LNCaP clone FGC (cell line): ENCODE measurements around the gene ATP2A3.

ENCODE experiments used
- DNase-seq: peaks from one replicate; pipeline ENCODE4 v3.0.0-alpha.2; 2011; ENCODE audit warnings: low read depth
- H3K4me3 ChIP-seq: 2 replicates; pipeline ENCODE4 v1.5.1; 2011; ENCODE audit warnings: mild to moderate bottlenecking, low read depth, low read length, control low read depth
- TF ChIP-seq, protein P1 (sequence below): IDR thresholded peaks from 2 replicates; pipeline ENCODE4 v1.5.1; 2012; ENCODE audit warnings: mild to moderate bottlenecking; ENCODE audit not compliant: control insufficient read depth, insufficient read depth; ENCODE audit errors: extremely low read depth

ATP2A3 gene

DNA sequence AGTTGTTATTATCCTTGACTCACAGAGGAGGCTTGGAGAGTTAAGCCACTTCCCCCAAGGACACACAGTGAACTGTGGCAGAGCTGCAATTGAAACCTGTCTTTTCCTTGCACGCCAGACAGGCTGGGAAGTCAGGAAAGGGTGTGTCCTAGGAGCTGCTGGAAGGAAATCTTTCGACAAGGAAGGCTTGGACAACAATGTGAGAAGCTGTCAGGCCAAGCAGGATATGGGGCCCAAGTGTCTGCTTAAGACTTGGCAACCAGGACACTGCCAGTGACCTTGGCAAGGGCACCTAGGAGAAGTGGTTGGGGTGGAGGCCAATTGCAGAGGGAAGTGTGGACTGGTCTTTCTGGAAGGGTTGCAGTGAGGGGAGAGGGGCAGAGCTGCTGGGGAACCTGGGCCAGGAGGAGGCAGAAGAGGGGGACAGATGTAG is 69.3 kb downstream of the ATP2A3 start:
- H3K4me3 ChIP-seq = no peak overlapping the region
- TF ChIP-seq, protein P1, sequence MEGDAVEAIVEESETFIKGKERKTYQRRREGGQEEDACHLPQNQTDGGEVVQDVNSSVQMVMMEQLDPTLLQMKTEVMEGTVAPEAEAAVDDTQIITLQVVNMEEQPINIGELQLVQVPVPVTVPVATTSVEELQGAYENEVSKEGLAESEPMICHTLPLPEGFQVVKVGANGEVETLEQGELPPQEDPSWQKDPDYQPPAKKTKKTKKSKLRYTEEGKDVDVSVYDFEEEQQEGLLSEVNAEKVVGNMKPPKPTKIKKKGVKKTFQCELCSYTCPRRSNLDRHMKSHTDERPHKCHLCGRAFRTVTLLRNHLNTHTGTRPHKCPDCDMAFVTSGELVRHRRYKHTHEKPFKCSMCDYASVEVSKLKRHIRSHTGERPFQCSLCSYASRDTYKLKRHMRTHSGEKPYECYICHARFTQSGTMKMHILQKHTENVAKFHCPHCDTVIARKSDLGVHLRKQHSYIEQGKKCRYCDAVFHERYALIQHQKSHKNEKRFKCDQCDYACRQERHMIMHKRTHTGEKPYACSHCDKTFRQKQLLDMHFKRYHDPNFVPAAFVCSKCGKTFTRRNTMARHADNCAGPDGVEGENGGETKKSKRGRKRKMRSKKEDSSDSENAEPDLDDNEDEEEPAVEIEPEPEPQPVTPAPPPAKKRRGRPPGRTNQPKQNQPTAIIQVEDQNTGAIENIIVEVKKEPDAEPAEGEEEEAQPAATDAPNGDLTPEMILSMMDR = no peak
- peak; percentile 97 for DNase-seq

DNA sequence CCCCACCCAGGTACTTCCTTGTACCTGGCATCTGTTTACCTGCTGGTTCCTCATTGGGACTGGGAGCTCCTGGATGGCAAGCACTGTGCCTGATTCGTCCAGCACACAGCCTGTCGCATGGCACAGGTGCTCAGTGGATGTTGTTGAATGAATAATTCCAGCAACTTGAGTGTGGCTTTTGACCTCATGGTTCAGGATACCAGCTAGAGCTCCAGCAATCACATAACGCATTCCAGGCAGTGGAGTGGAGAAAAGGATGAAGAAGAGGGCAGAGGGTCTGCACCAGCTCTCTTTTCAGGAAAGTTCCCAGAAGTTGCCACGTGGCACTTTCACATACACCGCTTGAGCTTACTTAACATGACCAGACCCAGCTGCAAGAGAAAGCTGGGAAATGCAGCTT is 70.0 kb downstream of the ATP2A3 start:
- H3K4me3 ChIP-seq = no peak overlapping the region
- no peak for DNase-seq
- TF ChIP-seq, protein P1 = no peak

DNA sequence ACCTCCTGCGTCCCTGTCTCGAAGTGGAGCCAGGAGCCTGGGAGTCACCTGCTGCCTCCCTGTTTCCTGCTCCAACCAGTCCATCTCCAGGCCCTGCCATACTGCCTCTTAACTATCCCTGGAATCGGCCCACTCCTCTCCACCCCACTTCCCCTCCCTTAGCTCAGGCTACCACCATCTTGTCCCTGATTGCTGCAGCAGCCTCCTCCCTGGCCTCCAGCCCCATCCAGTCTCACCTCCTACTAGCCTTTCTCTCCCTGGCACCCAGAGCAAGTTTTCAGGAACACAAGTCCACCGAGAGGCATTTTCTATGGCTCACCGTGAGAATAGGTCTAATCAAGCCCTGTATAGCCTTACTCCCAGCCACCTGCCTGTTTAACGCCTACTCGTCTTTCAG is 70.5 kb downstream of the ATP2A3 start:
- H3K4me3 ChIP-seq = peak overlapping the region; percentile 52
- no peak for DNase-seq
- TF ChIP-seq, protein P1 = no peak

DNA sequence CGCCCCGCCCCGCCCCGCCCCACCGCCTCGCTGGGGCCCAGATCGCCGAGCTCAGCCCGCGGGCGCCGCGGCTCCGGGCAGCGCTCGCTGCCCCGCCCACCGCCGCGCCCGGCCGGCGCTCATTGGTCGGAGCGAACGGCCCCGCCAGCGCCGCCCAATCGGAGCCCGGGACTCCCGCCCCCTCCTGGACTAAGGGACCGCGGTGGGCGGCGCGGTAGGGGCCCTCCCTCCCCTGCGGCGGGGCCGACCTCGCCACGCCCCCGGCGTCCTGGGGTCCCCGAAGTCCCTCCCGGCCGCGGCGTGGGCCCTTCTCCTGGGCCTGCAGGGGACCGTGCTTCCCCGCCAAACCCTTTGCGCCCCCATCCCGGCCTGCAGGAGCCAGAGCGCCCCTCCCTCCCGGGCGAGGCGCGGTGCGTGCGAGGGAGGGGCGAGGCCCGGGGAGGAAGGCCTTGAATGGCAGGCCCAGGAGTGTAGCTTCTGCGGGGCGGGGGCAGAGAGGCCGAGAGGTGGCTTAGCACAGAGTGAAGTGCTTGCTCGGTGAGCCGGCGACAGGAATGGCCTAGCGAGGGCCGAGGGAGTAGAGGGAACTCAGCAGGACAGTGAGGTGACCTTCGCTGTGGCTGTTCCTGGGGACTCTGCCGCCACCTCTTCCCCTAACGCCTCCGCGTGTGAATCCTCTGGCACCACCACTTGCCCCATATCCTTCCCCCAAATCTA is 71.1 kb downstream of the ATP2A3 start, which contains the start of gene CAMKK1:
TSS of gene CAMKK1 (minus strand) at position 51 of the 717 bp plus-strand sequence. CDS start 7,366 bp downstream, outside the sequence.
- TF ChIP-seq, protein P1 = no peak
- H3K4me3 ChIP-seq = peak within 1 kb of the TSS; percentile 76
- peak; percentile 59 for DNase-seq

DNA sequence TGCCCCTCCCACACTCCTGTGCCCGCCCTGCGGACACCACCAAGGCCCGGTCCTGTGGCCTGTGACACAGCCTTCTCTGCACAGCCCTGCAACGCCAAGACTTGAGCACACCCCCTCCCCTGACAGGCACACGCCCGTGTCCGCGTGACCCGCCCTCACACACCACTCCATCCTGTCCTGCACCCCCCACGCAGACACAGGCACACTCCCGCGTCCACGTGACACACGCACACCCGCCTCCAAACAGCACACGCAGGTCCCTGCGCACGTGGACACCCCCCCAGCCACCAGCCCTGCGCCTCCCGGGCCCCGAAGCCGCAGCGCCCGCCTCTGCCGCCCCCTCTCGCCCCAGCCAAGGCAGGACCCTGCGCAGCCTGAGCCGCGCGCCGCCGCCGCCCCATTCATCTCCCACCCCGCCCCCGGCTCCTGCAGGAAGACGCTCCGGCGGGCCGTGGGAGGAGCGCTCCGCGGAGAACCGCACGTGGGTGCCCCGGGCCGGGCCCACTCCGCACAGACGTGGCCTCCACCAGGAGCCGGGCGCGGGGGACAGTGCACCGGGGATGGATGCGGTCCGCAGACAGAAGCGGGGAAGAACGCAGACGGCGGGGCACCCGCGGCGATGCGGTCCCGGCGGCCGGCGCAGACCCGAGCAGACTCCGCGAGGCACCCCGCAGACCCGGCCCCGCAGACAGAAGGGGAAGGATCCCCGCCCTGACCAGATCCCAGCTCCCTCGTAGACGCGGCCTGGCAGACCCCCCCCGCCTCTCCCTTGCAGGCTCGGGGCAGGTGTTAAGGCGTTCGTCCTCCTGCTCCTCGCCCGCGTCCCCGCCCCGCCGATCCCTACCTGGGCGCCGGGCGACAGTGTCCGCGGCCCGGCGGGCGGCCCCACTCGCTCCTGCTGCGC is 71.9 kb downstream of the ATP2A3 start:
- H3K4me3 ChIP-seq = peak overlapping the region; percentile 76
- DNase-seq = peak; percentile 75
- TF ChIP-seq, protein P1 = no peak

DNA sequence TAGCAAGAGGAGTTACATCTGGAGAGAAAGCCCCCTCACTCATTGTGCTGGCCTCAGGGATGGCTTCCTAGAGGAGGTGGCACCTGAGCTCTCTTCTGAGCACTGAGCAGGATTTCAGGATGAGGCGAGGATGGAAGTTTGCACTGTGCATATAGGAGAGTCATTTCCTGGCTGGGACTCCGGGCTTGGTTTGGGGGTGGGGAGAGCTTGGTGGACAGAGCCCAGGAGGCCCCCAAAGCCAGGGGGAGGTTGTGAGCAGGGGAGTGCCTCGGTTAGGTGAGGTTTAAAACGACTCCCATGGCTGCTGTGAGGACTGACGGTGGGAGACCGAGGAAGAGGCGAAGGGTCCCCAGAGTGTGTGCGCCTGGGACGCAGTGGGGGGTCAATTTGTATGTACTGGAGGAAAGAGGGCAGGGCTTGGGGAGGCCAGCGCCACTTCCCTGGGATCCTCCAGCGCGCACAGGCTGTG is 72.6 kb downstream of the ATP2A3 start:
- DNase-seq = no peak
- TF ChIP-seq, protein P1 = no peak
- peak overlapping the region; percentile 76 for H3K4me3 ChIP-seq
